C4-2B (cell line): ENCODE data around the gene MTA3.

Source experiments
- H3K27ac ChIP-seq: fragments of 450-650 bp; 2 replicates; pipeline ENCODE4 v1.5.1; 2017
- ZFX ChIP-seq: fragments of 450-650 bp; IDR thresholded peaks from 2 replicates; pipeline ENCODE4 v1.6.1; 2017
- TF ChIP-seq, protein P1 (sequence below): fragments of 450-650 bp; conservative IDR thresholded peaks from 2 replicates; pipeline ENCODE4 v1.5.1; 2017; ENCODE audit warnings: mild to moderate bottlenecking

Gene MTA3

GRCh38 chr2:42792087-42792582 is 223.7 kb downstream of the MTA3 start:
- H3K27ac ChIP-seq = no peak overlapping the region
- TF ChIP-seq, protein P1, sequence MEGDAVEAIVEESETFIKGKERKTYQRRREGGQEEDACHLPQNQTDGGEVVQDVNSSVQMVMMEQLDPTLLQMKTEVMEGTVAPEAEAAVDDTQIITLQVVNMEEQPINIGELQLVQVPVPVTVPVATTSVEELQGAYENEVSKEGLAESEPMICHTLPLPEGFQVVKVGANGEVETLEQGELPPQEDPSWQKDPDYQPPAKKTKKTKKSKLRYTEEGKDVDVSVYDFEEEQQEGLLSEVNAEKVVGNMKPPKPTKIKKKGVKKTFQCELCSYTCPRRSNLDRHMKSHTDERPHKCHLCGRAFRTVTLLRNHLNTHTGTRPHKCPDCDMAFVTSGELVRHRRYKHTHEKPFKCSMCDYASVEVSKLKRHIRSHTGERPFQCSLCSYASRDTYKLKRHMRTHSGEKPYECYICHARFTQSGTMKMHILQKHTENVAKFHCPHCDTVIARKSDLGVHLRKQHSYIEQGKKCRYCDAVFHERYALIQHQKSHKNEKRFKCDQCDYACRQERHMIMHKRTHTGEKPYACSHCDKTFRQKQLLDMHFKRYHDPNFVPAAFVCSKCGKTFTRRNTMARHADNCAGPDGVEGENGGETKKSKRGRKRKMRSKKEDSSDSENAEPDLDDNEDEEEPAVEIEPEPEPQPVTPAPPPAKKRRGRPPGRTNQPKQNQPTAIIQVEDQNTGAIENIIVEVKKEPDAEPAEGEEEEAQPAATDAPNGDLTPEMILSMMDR = no peak
- no peak for TF ChIP-seq ZFX

DNA sequence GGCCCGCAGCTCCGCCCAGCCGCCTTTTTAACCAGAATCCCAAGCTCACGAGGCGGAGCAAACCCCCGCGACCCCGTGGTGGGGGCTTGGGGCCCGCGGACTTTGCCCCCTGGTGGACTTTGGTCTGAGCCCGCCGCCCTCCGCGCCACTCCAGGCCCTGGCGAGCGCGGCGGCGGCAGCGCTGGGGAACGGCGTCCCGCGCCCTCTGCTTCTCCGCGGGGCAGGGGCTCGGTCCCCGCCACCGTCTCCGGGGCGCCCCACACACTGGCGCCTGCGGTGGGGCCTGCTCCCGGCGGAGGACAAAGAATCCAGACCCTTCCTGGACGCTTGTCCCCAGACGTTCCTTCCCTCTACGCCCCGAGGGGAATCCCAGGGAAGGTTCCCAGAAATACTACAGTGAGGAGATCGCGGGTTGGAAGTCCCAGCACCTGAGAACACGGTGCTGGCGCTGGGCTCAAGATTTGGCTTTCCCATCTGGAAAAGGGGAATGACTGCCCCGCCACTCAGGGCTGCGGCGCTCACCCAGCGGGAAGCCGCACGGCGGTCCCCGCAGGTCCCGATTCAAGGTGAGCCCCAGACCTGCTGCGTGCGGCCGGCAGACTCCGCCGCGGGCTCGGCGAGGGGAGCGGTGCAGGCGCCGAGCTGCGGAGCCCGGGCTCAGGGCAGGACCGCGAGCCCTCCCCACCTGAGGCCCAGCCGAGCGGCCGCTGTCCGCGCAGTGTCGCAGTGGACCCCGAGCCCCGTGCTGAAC is 224.3 kb downstream of the MTA3 start, which contains the start of gene HAAO:
Gene HAAO (minus strand): TSS at position 1 of the 751 bp plus-strand sequence. CDS start 47 bp downstream, outside the sequence.
- no peak within 1 kb of the TSS for H3K27ac ChIP-seq
- no peak for TF ChIP-seq ZFX
- TF ChIP-seq, protein P1 = no peak

GRCh38 chr2:42793334-42794270 is 225.2 kb downstream of the MTA3 start:
- no peak for TF ChIP-seq ZFX
- TF ChIP-seq, protein P1 = no peak
- no peak overlapping the region for H3K27ac ChIP-seq

DNA sequence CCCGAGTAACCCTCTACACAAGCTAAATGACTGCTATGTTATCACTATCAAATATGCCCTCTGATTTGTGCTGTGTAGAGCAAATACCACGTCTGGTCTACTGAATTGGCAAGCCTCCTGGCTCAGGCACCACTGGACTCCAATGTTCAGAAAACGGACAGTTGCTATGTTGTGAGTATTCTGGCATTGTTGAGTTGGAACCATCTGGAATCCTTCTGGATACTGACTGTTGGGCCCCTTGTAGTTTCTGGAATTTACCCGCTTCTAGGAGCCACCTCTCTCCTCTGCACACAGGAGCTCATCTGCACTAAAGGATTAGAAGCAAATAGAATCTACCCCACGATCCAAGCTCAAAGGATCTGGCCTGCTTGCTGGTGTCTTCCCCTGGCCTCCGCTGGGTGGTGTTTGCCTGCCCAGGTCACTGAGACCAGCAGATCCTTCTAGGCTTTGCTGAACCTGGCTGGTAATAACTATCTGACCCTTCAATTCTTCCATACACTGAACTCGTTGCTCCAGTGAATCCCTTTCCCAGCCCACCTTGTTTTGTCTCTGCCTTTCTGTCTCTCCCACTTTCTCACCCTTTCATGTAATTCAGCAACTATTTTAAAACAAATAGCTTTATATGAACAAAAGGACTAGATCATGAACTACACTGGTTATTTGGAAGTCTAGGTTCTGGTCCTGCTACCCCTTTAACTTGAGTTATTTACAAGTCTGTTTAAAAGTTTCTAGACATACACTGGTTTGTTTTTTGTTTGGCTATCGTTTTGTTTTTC is 226.0 kb downstream of the MTA3 start:
- no peak overlapping the region for H3K27ac ChIP-seq
- TF ChIP-seq ZFX = no peak
- TF ChIP-seq, protein P1 = peak; percentile 21; the same call in 1 of the 2 replicates

- no peak overlapping the region for H3K27ac ChIP-seq
- TF ChIP-seq, protein P1 = no peak
- no peak for TF ChIP-seq ZFX
Observed at GRCh38 chr2:42795275-42795674, 226.8 kb downstream of the MTA3 start.

DNA sequence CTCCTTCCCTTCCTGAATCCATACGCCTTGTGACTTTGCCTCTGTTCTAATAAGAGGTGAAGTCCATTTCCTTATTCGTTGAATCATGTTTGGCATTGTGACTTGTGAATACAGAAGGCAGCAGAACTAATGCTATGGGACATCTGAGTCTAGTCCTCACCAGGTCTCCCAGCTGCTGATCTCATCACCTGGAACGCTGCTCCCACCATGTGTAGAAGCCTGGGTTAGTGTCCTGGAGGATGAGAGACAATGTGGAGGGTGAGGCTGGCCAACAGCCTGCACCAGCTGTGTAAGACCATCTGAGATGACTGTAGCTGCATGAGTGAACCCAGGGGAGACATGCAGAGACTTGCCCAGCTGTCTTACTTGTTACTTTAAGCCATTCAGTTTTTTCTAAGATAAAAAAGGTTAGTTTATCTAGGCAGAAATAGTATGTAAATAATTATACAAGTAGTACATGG is 227.4 kb downstream of the MTA3 start:
- H3K27ac ChIP-seq = no peak overlapping the region
- TF ChIP-seq ZFX = no peak
- TF ChIP-seq, protein P1 = no peak
